Umbilical cord (tissue), 2 donors: ENCODE measurements around the gene ZNF550. TPM values are rescaled to one million over a fixed set of nuclear protein-coding genes. Genes with fewer than 3 reads are reported as not detected.
"Not testable (repeated sequence)": the region's sequence is repeated elsewhere in the genome, so short reads cannot be mapped to it uniquely, and the experiment has no call there.

Experiments
- DNase-seq: peaks from one replicate; pipeline ENCODE4 v3.0.0-alpha.2; 2015; ENCODE audit warnings: low spot score
- total RNA-seq: library from RNA; depleted of rRNA; stranded (reverse); fragments of >200 nt; gene quantifications from one replicate; pipeline ENCODE4 v1.2.3, GENCODE V29; 2014; ENCODE audit warnings: low replicate concordance; ENCODE audit not compliant: insufficient read depth

The ZNF550 gene
- total RNA-seq, 1 donor from 2014 or later = 2.9 TPM

- DNase-seq = no peak
These were observed 21.6 kb downstream of the ZNF550 start for GRCh38 chr19:57537953-57538547.

- DNase-seq = peak; percentile 94
These were observed 32.4 kb downstream of the ZNF550 start, which contains the start of gene ZNF549 for GRCh38 chr19:57527136-57527881. Gene ZNF549, plus strand, starts transcription at chr19:57527356. Its CDS starts 218 bp downstream, at chr19:57527574.

DNA sequence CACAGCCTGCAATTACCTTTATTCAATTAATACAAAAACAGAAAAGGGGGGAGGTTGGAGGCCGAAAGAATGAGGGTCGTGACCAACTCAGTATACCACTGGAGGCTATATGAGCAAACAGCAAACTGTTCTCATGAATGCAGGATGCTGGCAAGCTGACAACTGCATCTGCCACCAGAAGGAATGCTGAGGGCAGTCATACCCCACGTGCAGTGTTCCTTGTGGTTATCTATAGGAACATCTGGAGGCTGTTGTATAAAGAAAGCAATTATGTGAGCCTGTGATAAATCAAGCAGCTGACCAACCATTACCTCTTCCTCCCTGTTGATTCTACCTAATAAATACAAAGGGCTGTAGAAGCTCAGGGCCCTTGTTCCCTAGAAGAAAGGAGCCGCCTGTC is 41.6 kb downstream of the ZNF550 start:
- DNase-seq = not testable (repeated sequence)

- no peak for DNase-seq
These were observed 44.4 kb downstream of the ZNF550 start for GRCh38 chr19:57515255-57515654.

DNA sequence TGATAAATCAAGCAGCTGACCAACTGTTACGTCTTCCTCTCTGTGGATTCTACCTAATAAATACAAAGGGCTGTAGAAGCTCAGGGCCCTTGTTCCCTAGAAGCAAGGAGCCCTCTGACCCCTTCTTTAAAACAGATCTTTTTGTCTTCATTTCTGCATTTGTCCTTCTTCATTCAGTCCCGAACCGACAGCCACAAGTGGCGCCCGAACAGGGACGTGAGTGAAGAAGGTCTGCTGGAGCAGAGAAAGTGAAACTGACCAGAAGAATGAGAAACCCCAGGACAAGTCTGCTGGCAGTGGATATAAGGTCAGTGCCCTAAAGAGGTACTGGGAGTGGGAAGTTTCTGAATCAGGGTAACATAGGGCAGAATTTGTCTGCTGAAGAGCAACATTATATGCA is 46.8 kb downstream of the ZNF550 start:
- DNase-seq = no peak

DNA sequence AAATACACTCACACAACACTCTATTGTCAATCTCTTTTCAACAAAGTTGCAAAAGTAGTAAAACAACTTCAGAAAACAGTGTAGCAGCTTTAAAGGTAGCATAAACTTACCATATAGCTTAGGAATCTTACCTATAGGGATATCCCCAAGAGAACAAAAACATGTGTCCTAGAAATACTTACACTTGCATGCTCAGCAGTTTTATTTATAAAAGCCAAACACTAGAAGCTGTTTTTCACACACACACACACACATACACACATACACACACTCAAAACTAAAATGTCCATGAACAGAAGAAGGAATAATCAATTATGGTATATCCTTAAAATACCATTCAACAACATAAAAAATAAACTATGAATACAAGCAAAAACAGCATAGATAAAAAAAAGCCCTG is 48.2 kb downstream of the ZNF550 start:
- DNase-seq = no peak

GRCh38 chr19:57506163-57506562 is 53.5 kb downstream of the ZNF550 start:
- DNase-seq = no peak

- peak; percentile 11 for DNase-seq
These were observed 59.3 kb downstream of the ZNF550 start for GRCh38 chr19:57500400-57500799.

DNA sequence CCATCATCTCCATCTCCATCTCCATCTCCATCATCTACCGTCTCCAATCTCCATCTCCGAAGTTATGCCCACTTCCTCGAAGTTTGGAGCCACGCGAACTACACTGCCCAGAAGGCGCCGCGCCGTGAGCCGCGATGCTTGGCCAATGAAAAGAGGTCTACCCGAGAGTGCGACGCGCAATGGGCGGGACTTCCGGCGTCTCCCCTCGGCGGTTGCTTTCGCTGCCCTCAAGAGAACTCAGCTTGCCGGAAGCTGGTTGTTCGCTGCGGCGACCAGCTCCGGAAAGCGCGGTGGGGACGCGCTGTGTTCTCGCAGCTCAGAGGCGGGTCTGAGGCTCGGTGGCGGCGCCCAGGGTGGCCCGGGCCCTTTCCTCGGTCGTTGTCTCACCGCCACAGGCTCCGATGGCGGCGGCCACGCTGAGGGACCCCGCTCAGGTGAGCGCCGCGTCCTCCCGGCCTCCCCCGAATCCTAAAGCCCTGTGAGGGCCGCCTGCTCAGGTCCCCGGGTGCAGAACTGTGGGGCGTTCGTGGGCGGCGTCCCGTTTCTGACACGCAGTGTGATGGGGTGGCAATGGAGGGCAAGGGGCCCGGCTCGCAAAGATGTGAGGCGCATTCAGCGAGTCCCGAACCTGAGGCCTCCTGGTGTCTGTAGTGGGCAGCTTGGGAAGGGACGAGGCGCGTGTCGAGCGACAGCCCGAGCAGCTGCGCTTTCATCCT is 59.8 kb downstream of the ZNF550 start, which contains the start of gene ZNF773:
ZNF773 (plus strand) TSS at position 259 of the 716 bp plus-strand sequence; CDS start at position 402, 143 bp downstream.
- DNase-seq = peak; percentile 97

DNA sequence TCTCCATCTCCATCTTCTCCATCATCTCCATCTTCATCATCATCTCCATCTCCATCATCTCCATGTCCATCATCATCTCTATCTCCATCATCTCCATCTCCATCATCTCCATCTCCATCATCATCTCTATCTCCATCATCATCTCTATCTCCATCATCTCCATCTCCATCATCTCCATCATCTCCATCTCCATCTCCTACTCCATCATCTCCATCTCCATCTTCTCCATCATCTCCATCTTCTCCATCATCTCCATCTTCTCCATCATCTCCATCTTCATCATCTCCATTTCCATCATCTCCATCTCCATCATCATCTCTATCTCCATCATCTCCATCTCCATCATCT is 60.4 kb downstream of the ZNF550 start:
- not testable (repeated sequence) for DNase-seq

GRCh38 chr19:57488299-57488644 is 71.4 kb downstream of the ZNF550 start:
- DNase-seq = not testable (repeated sequence)

- peak; percentile 95 for DNase-seq
These were observed 72.0 kb downstream of the ZNF550 start, which contains the start of gene ZNF419 for GRCh38 chr19:57487477-57488298. Gene ZNF419, plus strand, starts transcription at chr19:57487750. Its CDS starts 201 bp downstream, at chr19:57487951.

Other genes with a start within 250 kb of the ZNF550 start
- 12.3 TPM for gene ZNF543, start 239.4 kb downstream of the ZNF550 start, total RNA-seq
- gene ZNF304, start 208.6 kb downstream of the ZNF550 start, total RNA-seq = 12.8 TPM
- 3.1 TPM for gene TRAPPC2B, start 196.3 kb downstream of the ZNF550 start, total RNA-seq
- gene ZNF547, start 196.3 kb downstream of the ZNF550 start, total RNA-seq = 5.3 TPM
- gene ZNF548, start 170.0 kb downstream of the ZNF550 start, total RNA-seq = 33.7 TPM
- 18.5 TPM for gene ZNF17, start 148.7 kb downstream of the ZNF550 start, total RNA-seq
- gene ZNF749, start 124.5 kb downstream of the ZNF550 start, total RNA-seq = 10.1 TPM
- gene VN1R1, start 102.7 kb downstream of the ZNF550 start, total RNA-seq = 4.3 TPM
- 13.7 TPM for gene ZNF772, start 82.3 kb downstream of the ZNF550 start, total RNA-seq
- gene ZNF419, start 72.1 kb downstream of the ZNF550 start, total RNA-seq = 32.7 TPM
- gene ZNF773, start 59.9 kb downstream of the ZNF550 start, total RNA-seq = 13.5 TPM
- gene ZNF549, start 32.5 kb downstream of the ZNF550 start, total RNA-seq = 12.5 TPM
- gene ZNF416, start 19.0 kb upstream of the ZNF550 start, total RNA-seq = 1.2 TPM
- gene ZIK1, start 24.3 kb upstream of the ZNF550 start, total RNA-seq = 14.4 TPM
- 2.2 TPM for gene ZNF530, start 40.0 kb upstream of the ZNF550 start, total RNA-seq
- gene ZNF134, start 54.4 kb upstream of the ZNF550 start, total RNA-seq = 42.6 TPM
- gene ZNF211, start 73.3 kb upstream of the ZNF550 start, total RNA-seq = 20.5 TPM
- gene ZSCAN4, start 109.1 kb upstream of the ZNF550 start, total RNA-seq = not detected
- 13.0 TPM for gene ZNF551, start 122.1 kb upstream of the ZNF550 start, total RNA-seq
- 8.2 TPM for gene ZNF154, start 149.3 kb upstream of the ZNF550 start, total RNA-seq
- 10.4 TPM for gene ZNF671, start 167.8 kb upstream of the ZNF550 start, total RNA-seq
- 25.8 TPM for gene ZNF776, start 187.0 kb upstream of the ZNF550 start, total RNA-seq
- gene ZNF586, start 209.8 kb upstream of the ZNF550 start, total RNA-seq = 19.3 TPM